A549 (cell line): ENCODE measurements around the gene FLYWCH1. TPM values are rescaled to one million over a fixed set of nuclear protein-coding genes. Genes with fewer than 3 reads are reported as not detected.

Experiments used
- ATAC-seq, 2 experiments: fragments of 200-7000 bp in 1 of 2; fragments of >200 bp in 1 of 2; cut with Nextera tagmentation in 1 of 2; cut with Tn5 transposase in 1 of 2; 3 replicates each; pipeline versions ENCODE4 v1.8.0 to v1.9.1; 2018 to 2020; ENCODE audit warnings: mild to moderate bottlenecking in 1 of 2, moderate library complexity in 1 of 2
- CTCF ChIA-PET: fragments of 300-600 bp; sonication (Branson Sonifier 250); formaldehyde crosslinking; extraction: SDS; loops from one replicate; lab custom pipeline; 2021; ENCODE audit warnings: antibody characterized with exemption, inconsistent platforms; lab: Yijun Ruan, JAX
- POLR2A ChIA-PET: fragments of 350-600 bp; formaldehyde crosslinking; extraction: SDS; loops from one replicate; lab custom pipeline; 2021; ENCODE audit warnings: antibody characterized with exemption, inconsistent platforms; lab: Yijun Ruan, JAX
- DNase-seq, 2 experiments: peaks; one replicate each; pipeline versions ENCODE4 v3.0.0 to v3.0.0-alpha.2; 2011 to 2016; ENCODE audit warnings: low read depth in 1 of 2, low spot score in 1 of 2
- FAIRE-seq: peaks from 2 replicates; lab custom pipeline; 2011; peaks lifted over from hg19 to GRCh38; lab: Jason Lieb, UNC
- H3K27ac ChIP-seq, 2 experiments: fragments of >200 bp; sonication (Bioruptor Twin); formaldehyde crosslinking; 3 replicates each; pipeline ENCODE4 v1.5.1; 2016 to 2017
- H3K4me1 ChIP-seq: fragments of >200 bp; sonication (Bioruptor Twin); formaldehyde crosslinking; 3 replicates; pipeline ENCODE4 v1.6.1; 2016
- H3K4me2 ChIP-seq: fragments of >200 bp; sonication (Bioruptor Twin); formaldehyde crosslinking; 3 replicates; pipeline ENCODE4 v1.6.1; 2016
- H3K4me3 ChIP-seq: fragments of >200 bp; sonication (Bioruptor Twin); formaldehyde crosslinking; 3 replicates; pipeline ENCODE4 v1.5.1; 2016
- H3K9me3 ChIP-seq: fragments of >200 bp; sonication (Bioruptor Twin); formaldehyde crosslinking; 3 replicates; pipeline ENCODE4 v1.6.1; 2016
- BHLHE40 ChIP-seq: IDR thresholded peaks from 2 replicates; pipeline ENCODE4 v1.6.1; 2012; ENCODE audit warnings: low read depth, low read length, inconsistent platforms
- CBX2 ChIP-seq: fragments of 200-600 bp; sonication (generic); IDR thresholded peaks from 2 replicates; pipeline ENCODE4 v1.6.1; 2016; ENCODE audit warnings: low read depth, mild to moderate bottlenecking, borderline replicate concordance
- CHD2 ChIP-seq: fragments of 150-350 bp; IDR thresholded peaks from 2 replicates; pipeline ENCODE4 v1.6.1; 2014; ENCODE audit warnings: low read length; ENCODE audit not compliant: partially characterized antibody
- CHD4 ChIP-seq: fragments of 200-600 bp; sonication (generic); IDR thresholded peaks from 2 replicates; pipeline ENCODE4 v1.6.1; 2016; ENCODE audit warnings: antibody characterized with exemption, mild to moderate bottlenecking, borderline replicate concordance
- EHF ChIP-seq: fragments of 250-450 bp; sonication (Bioruptor Pico); IDR thresholded peaks from 2 replicates; pipeline ENCODE4 v1.5.0; 2020; ENCODE audit warnings: mild to moderate bottlenecking
- EHMT2 ChIP-seq: fragments of 200-600 bp; sonication (generic); IDR thresholded peaks from 2 replicates; pipeline ENCODE4 v1.6.1; 2016; ENCODE audit warnings: antibody characterized with exemption, low read depth, mild to moderate bottlenecking, moderate library complexity
- FOSB ChIP-seq: fragments of 250-450 bp; sonication (Bioruptor Pico); IDR thresholded peaks from 2 replicates; pipeline ENCODE4 v1.5.0; 2020; ENCODE audit warnings: mild to moderate bottlenecking, moderate library complexity
- FOSL2 ChIP-seq, 2 experiments: fragments of 450-650 bp in 1 of 2; fragments of >200 bp in 1 of 2; sonication (Bioruptor Twin) in 1 of 2; formaldehyde crosslinking; IDR thresholded peaks; 2 replicates each; pipeline versions ENCODE4 v1.5.0 to v1.6.1; 2016 to 2020; ENCODE audit warnings: mild to moderate bottlenecking in 1 of 2, moderate library complexity in 1 of 2
- FOXS1 ChIP-seq: fragments of 250-450 bp; sonication (Bioruptor Pico); IDR thresholded peaks from 2 replicates; pipeline ENCODE4 v1.5.0; 2020; ENCODE audit warnings: mild to moderate bottlenecking, moderate library complexity
- GATA3 ChIP-seq: IDR thresholded peaks from 2 replicates; pipeline ENCODE4 v1.6.1; 2012; ENCODE audit warnings: borderline replicate concordance
- HDAC2 ChIP-seq: fragments of 200-600 bp; sonication (generic); IDR thresholded peaks from 2 replicates; pipeline ENCODE4 v1.6.1; 2016
- HEYL ChIP-seq: fragments of 250-450 bp; sonication (Bioruptor Pico); IDR thresholded peaks from 2 replicates; pipeline ENCODE4 v1.8.0; 2021; ENCODE audit warnings: mild to moderate bottlenecking, moderate library complexity
- HOXB5 ChIP-seq: fragments of 250-450 bp; sonication (Bioruptor Pico); IDR thresholded peaks from 2 replicates; pipeline ENCODE4 v1.5.0; 2020; ENCODE audit warnings: mild to moderate bottlenecking, moderate library complexity
- JUN ChIP-seq, 2 experiments: fragments of >200 bp; sonication (Bioruptor Twin); formaldehyde crosslinking; IDR thresholded peaks; 2 replicates in 1 of 2; 3 replicates in 1 of 2; pipeline ENCODE4 v1.6.1; 2016 to 2017
- JUNB ChIP-seq: fragments of >200 bp; sonication (Bioruptor Twin); formaldehyde crosslinking; IDR thresholded peaks from 2 replicates; pipeline ENCODE4 v1.6.1; 2016
- KDM1A ChIP-seq: fragments of 200-600 bp; sonication (generic); IDR thresholded peaks from 2 replicates; pipeline ENCODE4 v1.6.1; 2016; ENCODE audit warnings: low read depth, mild to moderate bottlenecking
- MAFK ChIP-seq: fragments of 450-650 bp; IDR thresholded peaks from 2 replicates; pipeline ENCODE4 v1.6.1; 2014; ENCODE audit not compliant: partially characterized antibody
- MAZ ChIP-seq: fragments of 150-350 bp; IDR thresholded peaks from 2 replicates; pipeline ENCODE4 v1.6.1; 2014; ENCODE audit warnings: antibody characterized with exemption, low read depth, low read length, borderline replicate concordance
- NPAS2 ChIP-seq: fragments of 250-450 bp; sonication (Bioruptor Pico); IDR thresholded peaks from 2 replicates; pipeline ENCODE4 v1.8.0; 2022; ENCODE audit warnings: mild to moderate bottlenecking, moderate library complexity, borderline replicate concordance
- POLR2AphosphoS2 ChIP-seq: conservative IDR thresholded peaks from 2 replicates; pipeline ENCODE4 v1.6.1; 2012; ENCODE audit warnings: low read length, improper control_type of control experiment, inconsistent platforms
- RAD21 ChIP-seq, 2 experiments: fragments of >200 bp in 1 of 2; sonication (Bioruptor Twin) in 1 of 2; formaldehyde crosslinking in 1 of 2; IDR thresholded peaks in 1 of 2; conservative IDR thresholded peaks in 1 of 2; 2 replicates in 1 of 2; 3 replicates in 1 of 2; pipeline ENCODE4 v1.6.1; 2012 to 2018; ENCODE audit warnings: inconsistent platforms in 1 of 2
- RCOR1 ChIP-seq: fragments of 150-350 bp; IDR thresholded peaks from 2 replicates; pipeline ENCODE4 v1.6.1; 2014; ENCODE audit warnings: antibody characterized with exemption, low read length, low read depth
- RNF2 ChIP-seq: fragments of 200-600 bp; sonication (generic); IDR thresholded peaks from 2 replicates; pipeline ENCODE4 v1.6.1; 2016; ENCODE audit warnings: low read depth, mild to moderate bottlenecking, antibody characterized with exemption, moderate library complexity, borderline replicate concordance
- SMC3 ChIP-seq: fragments of >200 bp; sonication (Bioruptor Twin); formaldehyde crosslinking; IDR thresholded peaks from 3 replicates; pipeline ENCODE4 v1.6.1; 2018; ENCODE audit warnings: inconsistent platforms
- SREBF2 ChIP-seq: fragments of 450-650 bp; IDR thresholded peaks from 2 replicates; pipeline ENCODE4 v1.6.1; 2014; ENCODE audit warnings: mild to moderate bottlenecking, moderate library complexity
- TFCP2L1 ChIP-seq: fragments of 250-450 bp; sonication (Bioruptor Pico); IDR thresholded peaks from 2 replicates; pipeline ENCODE4 v1.5.0; 2021; ENCODE audit warnings: mild to moderate bottlenecking
- ZC3H11A ChIP-seq: fragments of 450-650 bp; IDR thresholded peaks from 2 replicates; pipeline ENCODE4 v1.6.1; 2014; ENCODE audit warnings: antibody characterized with exemption, mild to moderate bottlenecking
- ZFP36 ChIP-seq: fragments of 450-650 bp; IDR thresholded peaks from 2 replicates; pipeline ENCODE4 v1.6.1; 2014; ENCODE audit warnings: borderline replicate concordance; ENCODE audit not compliant: partially characterized antibody
- ZNF302 ChIP-seq: fragments of 250-450 bp; sonication (Bioruptor Pico); IDR thresholded peaks from 2 replicates; pipeline ENCODE4 v1.9.0; 2021; ENCODE audit warnings: inconsistent platforms, mild to moderate bottlenecking, moderate library complexity
- ZSCAN20 ChIP-seq: fragments of 250-450 bp; sonication (Bioruptor Pico); IDR thresholded peaks from 2 replicates; pipeline ENCODE4 v1.8.0; 2022; ENCODE audit warnings: mild to moderate bottlenecking, moderate library complexity
- WGBS: methylation state at CpG from one replicate; pipeline ENCODE4 v1.1.6; 2017; ENCODE audit errors: missing lambda C conversion rate; 5-methylcytosine and 5-hydroxymethylcytosine counted together
- polyA plus RNA-seq, 4 experiments: library from polyadenylated mRNA; depleted of rRNA in 3 of 4; stranded (reverse); fragments of >200 nt; fragmentation: RNase III in 1 of 4; extraction: RNeasy Plus Mini Kit Qiagen cat#74134 plus additional on column Dnase treatment in 1 of 4; gene quantifications; 2 replicates in 3 of 4; 3 replicates in 1 of 4; pipeline ENCODE4 v1.2.3, GENCODE V29; 2011 to 2017
- TF ChIP-seq, protein P1 (sequence below): fragments of >200 bp; sonication (Bioruptor Twin); formaldehyde crosslinking; IDR thresholded peaks from 2 replicates; pipeline ENCODE4 v1.6.1; 2016
- TF ChIP-seq, protein P2 (sequence below): IDR thresholded peaks from 2 replicates; pipeline ENCODE4 v1.6.1; 2012
- TF ChIP-seq, protein P3 (sequence below): IDR thresholded peaks from 2 replicates; pipeline ENCODE4 v1.6.1; 2012; ENCODE audit warnings: low read depth, borderline replicate concordance
- TF ChIP-seq, protein P4 (sequence below): fragments of 150-350 bp; IDR thresholded peaks from 2 replicates; pipeline ENCODE4 v1.6.1; 2014; ENCODE audit warnings: low read depth, mild to moderate bottlenecking, low read length

The FLYWCH1 gene
- polyA plus RNA-seq, 2 of the 4 experiments (the other 2 are of a cell fraction): 9.3 to 22.5 TPM

DNA sequence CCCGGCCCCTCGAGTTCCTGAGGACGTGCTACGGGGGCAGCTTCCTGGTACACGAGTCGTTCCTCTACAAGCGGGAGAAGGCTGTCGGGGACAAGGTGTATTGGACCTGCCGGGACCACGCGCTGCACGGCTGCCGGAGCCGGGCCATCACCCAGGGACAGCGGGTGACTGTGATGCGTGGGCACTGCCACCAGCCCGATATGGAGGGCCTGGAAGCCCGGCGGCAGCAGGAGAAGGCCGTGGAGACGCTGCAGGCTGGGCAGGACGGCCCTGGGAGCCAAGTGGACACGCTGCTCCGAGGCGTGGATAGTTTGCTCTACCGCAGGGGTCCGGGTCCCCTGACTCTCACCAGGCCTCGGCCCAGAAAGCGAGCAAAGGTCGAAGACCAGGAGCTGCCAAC, 21.4 kb downstream of the FLYWCH1 start:
- no peaks in the 10 kb centered on the region for H3K4me1 ChIP-seq
- no peak overlapping the region for H3K27ac ChIP-seq
- 96% methylated on average over 30 of the region's 30 CpGs for WGBS
- FAIRE-seq (no peak), DNase-seq (no peak), ATAC-seq (no peak)
- CTCF ChIA-PET: interaction anchor here (1.1 to 5.4 kb wide), 3 partner anchors 8 to 330 kb away, joined by 3 to 20 read pairs (median 3); no protein-coding TSS in a partner anchor
- no peaks in the 10 kb centered on the region for H3K9me3 ChIP-seq
- POLR2A ChIA-PET: no interaction called here
- H3K4me3 ChIP-seq: no peak overlapping the region
- no peak for TF ChIP-seq CBX2
- no peak for TF ChIP-seq SREBF2
- TF ChIP-seq HOXB5: no peak
- TF ChIP-seq EHMT2: no peak
- TF ChIP-seq HEYL (CRISPR knock-in tag): no peak
- no peak for TF ChIP-seq MAZ
- no peak for TF ChIP-seq POLR2AphosphoS2
- TF ChIP-seq, protein P1, sequence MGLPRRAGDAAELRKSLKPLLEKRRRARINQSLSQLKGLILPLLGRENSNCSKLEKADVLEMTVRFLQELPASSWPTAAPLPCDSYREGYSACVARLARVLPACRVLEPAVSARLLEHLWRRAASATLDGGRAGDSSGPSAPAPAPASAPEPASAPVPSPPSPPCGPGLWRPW: no peak
- no peak for TF ChIP-seq TFCP2L1 (CRISPR knock-in tag)
- no peak for TF ChIP-seq FOSB (CRISPR knock-in tag)
- TF ChIP-seq RCOR1: no peak
- TF ChIP-seq FOXS1 (CRISPR knock-in tag): no peak
- no peak for TF ChIP-seq JUNB
- TF ChIP-seq JUN (IDR thresholded peaks at IDR 0.05): no peak
- no peak for TF ChIP-seq BHLHE40
- TF ChIP-seq, protein P2, sequence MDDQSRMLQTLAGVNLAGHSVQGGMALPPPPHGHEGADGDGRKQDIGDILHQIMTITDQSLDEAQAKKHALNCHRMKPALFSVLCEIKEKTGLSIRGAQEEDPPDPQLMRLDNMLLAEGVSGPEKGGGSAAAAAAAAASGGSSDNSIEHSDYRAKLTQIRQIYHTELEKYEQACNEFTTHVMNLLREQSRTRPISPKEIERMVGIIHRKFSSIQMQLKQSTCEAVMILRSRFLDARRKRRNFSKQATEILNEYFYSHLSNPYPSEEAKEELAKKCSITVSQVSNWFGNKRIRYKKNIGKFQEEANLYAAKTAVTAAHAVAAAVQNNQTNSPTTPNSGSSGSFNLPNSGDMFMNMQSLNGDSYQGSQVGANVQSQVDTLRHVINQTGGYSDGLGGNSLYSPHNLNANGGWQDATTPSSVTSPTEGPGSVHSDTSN: no peak
- no peak for TF ChIP-seq FOSL2 (IDR thresholded peaks at IDR 0.05)
- TF ChIP-seq FOSL2 (CRISPR knock-in tag; IDR thresholded peaks at IDR 0.05): no peak
- no peak for TF ChIP-seq MAFK
- H3K4me2 ChIP-seq: no peak overlapping the region

DNA sequence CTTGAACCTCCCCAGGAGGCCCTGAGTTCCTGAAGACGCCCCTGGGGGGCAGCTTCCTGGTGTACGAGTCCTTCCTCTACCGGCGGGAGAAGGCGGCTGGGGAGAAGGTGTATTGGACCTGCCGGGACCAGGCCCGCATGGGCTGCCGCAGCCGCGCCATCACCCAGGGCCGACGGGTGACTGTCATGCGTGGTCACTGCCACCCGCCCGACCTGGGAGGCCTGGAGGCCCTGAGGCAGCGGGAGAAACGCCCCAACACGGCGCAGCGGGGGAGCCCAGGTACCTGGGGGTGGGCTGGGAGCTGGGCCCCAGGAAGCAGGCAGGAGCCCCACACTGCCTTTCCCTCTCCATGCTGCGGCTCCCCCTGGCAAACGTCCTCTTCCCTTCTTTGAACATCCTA, 22.0 kb downstream of the FLYWCH1 start:
- Histone ChIP-seq H3K4me2 (no peak overlapping the region), H3K4me1 (no peaks in the 10 kb centered on the region), H3K27ac (no peak overlapping the region), H3K4me3 (no peak overlapping the region), H3K9me3 (no peaks in the 10 kb centered on the region)
- WGBS: 94% methylated on average over 19 of the region's 22 CpGs
- DNase-seq (no peak), ATAC-seq (no peak), FAIRE-seq (no peak)
- ChIA-PET CTCF (interaction anchor here (1.1 to 5.4 kb wide), 3 partner anchors 9 to 330 kb away, joined by 3 to 20 read pairs (median 3); no protein-coding TSS in a partner anchor), POLR2A (no interaction called here)
- no peak for TF ChIP-seq ZNF302 (CRISPR knock-in tag)
- no peak for TF ChIP-seq CHD2
- no peak for TF ChIP-seq ZFP36
- no peak for TF ChIP-seq TFCP2L1 (CRISPR knock-in tag)
- TF ChIP-seq HDAC2: no peak
- TF ChIP-seq CBX2: no peak
- TF ChIP-seq NPAS2: no peak
- no peak for TF ChIP-seq MAFK
- TF ChIP-seq RAD21 (conservative IDR thresholded peaks at IDR 0.05 in 1 of 2, IDR thresholded peaks at IDR 0.05 in 1 of 2): no peak
- TF ChIP-seq CHD4: no peak
- no peak for TF ChIP-seq ZC3H11A
- no peak for TF ChIP-seq ZSCAN20 (CRISPR knock-in tag)
- no peak for TF ChIP-seq RNF2
- no peak for TF ChIP-seq KDM1A
- TF ChIP-seq SMC3: no peak
- no peak for TF ChIP-seq EHF (CRISPR knock-in tag)
- TF ChIP-seq, protein P3, sequence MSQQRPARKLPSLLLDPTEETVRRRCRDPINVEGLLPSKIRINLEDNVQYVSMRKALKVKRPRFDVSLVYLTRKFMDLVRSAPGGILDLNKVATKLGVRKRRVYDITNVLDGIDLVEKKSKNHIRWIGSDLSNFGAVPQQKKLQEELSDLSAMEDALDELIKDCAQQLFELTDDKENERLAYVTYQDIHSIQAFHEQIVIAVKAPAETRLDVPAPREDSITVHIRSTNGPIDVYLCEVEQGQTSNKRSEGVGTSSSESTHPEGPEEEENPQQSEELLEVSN: no peak
- no peak for TF ChIP-seq GATA3
- TF ChIP-seq, protein P4, sequence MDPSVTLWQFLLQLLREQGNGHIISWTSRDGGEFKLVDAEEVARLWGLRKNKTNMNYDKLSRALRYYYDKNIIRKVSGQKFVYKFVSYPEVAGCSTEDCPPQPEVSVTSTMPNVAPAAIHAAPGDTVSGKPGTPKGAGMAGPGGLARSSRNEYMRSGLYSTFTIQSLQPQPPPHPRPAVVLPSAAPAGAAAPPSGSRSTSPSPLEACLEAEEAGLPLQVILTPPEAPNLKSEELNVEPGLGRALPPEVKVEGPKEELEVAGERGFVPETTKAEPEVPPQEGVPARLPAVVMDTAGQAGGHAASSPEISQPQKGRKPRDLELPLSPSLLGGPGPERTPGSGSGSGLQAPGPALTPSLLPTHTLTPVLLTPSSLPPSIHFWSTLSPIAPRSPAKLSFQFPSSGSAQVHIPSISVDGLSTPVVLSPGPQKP: no peak
